Measurements from ENCODE around the gene APELA.
"Not testable (repeated sequence)": the region's sequence is repeated elsewhere in the genome, so short reads cannot be mapped to it uniquely, and the experiment has no call there.

APELA gene, protein sequence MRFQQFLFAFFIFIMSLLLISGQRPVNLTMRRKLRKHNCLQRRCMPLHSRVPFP

DNA sequence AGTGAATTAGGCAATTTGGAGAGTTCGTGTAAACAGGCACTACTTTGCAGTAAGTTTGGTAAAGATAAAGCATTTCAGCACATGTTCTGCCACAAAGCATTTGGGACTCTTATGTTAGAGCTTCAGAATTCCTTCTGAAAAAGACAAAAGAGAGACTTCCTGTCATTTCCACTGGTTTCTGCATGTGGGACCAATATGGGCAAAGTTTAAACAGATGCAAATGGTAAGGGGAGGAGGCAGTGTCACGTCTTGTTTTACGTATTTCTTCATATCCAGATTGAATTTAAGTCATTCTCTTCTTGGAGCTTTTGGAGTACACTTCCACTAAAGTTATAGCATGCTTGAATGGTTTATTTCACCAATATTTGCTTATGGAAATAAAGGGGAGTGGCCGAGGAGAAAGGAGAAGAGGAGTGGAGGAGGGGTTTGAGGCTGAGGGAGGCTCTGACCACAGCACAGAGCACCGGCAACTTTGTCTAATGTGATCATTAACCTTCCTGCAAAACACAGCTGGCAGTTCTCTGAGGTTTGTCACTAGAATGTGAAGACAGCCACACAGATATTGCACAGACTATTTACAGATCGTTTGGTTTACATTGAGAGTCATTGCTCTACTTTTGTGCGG lies at the start of gene APELA:
Gene APELA, plus strand, starts transcription at position 479 of the 625 bp plus-strand sequence. CDS start 154 bp downstream, outside the sequence.
- DNase-seq (ENCODE audit: low spot score): no peak

DNA sequence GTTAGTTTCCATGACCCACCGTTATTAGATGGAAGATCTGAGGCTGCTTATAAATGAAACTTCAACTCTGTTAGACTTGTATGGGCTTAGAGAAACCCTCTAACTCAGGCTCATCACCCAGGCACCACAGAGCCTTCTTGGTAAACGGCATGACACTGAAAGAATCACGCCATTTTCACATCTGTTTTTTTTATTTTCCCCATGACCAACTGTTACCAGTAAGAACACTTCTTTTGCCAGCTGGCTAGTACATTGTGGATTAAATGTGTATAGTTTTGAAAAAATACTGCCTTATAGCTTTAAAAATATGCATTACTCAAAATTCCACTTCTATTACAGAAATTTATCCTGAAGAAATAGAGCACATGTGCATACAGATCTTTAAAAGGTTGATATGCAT lies 48.0 kb upstream of the APELA start:
- DNase-seq (ENCODE audit: low spot score): no peak

DNA sequence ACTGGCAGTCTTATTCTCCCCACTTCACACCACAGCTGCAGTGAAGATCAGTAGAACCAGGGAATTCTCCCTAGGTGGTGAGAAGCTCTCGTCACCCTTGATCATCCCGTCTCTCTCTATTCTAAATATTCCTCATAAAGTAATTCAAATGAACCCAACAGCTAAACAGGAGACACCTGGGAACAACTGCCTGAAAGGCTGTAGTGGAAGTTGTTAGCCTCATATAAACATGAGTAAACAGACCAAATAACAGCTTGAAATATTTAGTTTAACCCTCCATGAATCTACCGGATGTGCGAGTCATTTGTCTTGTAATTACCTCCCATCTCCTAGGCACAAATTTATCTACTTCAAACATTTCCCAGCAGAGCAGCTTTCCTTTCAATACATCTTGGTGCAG lies 30.4 kb upstream of the APELA start:
- DNase-seq (ENCODE audit: low spot score): no peak

DNA sequence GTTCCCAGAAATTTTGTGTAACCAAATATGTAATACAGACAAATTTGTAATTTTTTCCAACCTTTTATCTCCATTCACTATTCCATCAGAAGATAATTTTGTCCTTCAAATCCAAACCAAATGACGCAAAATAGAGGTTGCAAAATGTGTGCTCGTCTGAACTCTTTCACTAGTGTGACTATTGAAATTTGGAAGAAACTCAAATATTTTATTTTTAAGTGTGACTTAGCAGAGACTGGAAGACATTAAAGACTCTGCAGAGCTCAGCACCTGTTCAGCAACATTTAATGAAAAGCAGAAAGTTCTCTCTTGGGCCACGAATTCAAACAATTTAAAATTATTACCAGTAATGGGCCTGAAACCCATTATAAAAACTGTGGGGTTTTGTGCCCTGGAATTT lies 30.0 kb upstream of the APELA start:
- no peak for DNase-seq (ENCODE audit: low spot score)

DNA sequence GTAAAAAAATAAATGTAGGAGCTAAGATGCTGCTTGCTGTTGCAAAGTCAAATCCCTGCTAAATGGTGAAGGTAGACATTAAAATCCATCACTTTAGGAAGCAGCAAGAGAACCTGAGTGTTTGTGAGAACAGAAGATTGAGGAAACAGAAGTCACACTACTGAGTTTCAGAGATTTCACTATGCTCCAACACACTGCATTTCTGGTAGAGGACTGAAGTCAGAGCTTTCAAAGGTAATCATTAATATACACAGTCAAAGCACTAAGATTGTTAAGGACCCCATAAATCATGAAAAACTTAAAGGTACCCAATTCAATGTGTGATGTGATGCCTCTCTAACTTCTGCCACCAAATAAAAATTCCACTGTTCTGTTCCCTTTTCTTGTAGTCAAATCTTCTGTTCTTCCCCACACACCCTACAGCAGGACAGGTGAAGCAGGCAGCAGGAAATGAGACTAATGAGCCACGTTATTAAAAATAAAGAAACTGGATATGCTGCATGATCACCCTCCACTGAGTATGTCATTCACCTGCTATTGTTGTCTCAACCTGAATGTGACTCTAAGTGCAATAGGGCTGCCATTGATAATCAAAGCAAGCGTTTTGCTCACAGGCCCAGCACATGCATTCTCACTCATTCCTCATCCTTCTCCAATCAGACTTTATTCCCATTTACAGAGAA lies 28.9 kb upstream of the APELA start:
- DNase-seq (ENCODE audit: low spot score): no peak

DNA sequence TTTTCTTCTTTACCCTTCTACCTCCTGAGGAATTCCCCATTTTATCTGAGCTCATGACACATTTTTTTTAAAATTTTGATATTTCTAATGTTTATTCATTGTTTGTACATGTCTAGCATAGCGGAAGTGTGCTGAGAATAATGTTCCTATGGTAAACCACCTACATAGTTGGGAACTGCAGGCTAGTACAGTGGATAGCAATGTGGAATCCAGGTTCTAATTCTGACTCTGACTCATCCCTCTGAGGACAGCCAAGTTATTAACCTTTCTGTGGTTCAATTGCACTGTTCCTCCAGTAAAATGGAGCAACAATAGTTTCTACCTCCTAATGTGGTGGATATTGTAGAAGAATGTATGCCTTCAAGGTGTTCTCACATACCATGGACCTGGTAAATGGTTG lies 20.6 kb upstream of the APELA start:
- DNase-seq (ENCODE audit: low spot score): no peak

DNA sequence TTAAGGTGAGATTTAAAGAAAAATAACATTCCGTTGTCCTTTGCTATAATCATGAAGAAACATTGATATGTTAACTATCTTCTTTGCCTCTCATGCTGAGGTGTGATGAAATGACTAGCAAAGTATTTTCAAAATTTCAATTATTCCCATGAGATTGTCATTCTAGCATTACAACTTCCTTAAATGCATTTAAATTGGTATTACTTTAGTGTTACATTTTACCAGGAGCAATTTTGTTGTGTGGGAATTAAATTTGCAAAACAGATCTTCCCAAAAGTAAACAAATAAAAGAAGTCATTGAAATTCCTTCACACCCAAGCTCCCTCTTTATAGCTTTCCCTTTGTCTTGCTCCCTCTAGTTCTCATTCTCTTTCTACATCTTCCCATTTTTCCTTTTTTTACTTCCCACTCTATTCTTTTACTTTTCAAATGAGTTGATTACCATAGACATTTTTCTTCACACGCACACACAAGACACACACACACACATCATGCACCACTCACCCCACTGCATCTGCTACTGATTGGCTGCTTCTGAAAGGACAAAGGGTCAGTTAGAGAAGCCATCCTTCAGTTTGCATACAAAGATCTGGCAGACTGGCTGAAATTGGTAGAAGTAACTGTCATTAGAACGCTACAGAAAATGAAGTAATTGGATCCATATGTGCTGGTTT lies 10.0 kb upstream of the APELA start:
- DNase-seq (ENCODE audit: low spot score): no peak

DNA sequence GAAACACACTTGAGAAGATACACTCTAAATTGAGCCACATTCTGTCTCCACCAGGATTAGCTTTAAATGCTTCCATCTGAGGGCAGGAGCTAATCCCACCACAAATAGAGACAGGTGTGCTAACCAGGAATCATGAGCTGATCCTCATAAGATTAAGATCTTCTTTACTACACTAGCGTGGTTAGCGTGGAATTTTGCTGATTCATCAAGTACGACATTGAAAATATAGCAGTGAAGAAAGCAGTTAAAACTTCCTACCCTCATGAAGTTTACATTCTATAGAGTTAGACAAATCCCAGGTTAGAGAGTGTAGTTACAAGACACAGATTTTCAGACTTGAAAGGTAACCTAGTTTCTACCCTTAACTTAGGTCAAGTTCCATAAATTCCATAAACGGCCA lies 5.3 kb upstream of the APELA start:
- DNase-seq (ENCODE audit: low spot score): no peak

DNA sequence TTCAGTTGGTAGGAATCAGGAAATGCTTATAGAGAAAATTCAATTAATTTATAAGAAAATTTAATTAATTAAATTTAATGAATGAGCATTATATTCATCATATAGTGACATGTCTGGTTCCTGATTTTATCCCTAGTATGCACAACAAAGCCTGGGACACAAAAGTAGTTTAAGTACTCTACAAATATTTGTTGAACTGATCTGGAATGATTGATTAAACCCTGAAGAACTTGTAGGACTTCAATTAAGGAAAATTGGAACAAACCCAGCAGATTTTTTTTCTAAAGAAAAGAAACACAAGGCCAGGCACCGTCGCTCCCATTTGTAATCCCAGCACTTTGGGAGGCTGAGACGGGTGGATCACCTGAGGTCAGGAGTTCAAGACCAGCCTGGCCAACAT lies 4.5 kb upstream of the APELA start:
- no peak for DNase-seq (ENCODE audit: low spot score)

DNA sequence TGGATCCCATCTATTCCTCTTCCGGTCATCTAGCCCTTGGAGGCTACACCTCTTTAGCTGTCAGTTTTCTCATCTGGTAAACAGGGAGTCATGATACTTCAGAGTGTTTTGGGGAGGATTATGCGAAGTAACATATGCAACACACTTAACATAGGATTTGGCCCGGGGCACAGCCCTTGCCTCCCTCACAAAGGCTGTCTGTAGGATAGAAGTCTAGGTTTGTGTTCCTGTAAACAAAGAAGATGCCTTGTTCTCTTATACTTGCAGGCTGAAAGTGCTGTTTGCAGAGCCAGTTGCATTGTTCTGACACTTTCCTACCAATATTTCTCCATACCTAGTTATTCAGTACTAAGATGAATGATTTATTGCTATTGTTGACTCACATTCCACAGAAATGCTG lies 2.2 kb upstream of the APELA start:
- DNase-seq (ENCODE audit: low spot score): no peak

DNA sequence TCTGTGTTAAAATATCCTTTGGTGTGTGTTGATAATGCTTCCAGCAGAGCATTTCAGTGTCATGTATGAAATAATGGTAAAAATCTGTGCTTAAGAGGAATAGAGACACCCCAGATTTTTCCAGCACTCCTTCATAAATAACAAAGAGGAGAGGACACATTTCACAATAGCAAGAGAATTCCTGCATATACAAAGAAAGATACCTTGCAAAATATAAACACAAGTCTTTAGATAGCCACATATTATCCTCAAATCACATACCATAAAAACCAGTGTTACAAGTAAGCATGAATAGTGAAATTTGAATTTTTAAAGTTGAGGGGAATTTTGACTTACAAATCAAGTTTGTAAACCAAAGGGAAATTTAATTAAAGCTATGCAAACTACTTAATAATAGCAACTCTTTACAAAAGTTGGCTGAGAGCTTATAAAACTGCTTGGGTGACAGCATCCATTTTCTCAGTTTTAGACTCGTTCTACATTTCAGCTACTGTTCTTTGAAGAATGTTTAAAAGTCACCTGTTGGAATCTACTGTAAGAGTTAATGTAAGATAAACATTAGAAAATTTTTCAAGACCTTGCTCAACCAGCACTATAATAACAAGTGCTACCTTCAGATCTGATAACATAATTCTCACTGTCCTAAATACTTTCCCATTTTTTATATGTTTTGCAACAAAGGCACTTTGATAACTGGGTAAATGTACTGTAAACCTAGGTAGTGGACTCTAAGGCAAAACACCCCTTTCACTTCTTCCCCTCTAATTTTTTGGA lies 3.7 kb downstream of the APELA start:
- no peak for DNase-seq (ENCODE audit: low spot score)

DNA sequence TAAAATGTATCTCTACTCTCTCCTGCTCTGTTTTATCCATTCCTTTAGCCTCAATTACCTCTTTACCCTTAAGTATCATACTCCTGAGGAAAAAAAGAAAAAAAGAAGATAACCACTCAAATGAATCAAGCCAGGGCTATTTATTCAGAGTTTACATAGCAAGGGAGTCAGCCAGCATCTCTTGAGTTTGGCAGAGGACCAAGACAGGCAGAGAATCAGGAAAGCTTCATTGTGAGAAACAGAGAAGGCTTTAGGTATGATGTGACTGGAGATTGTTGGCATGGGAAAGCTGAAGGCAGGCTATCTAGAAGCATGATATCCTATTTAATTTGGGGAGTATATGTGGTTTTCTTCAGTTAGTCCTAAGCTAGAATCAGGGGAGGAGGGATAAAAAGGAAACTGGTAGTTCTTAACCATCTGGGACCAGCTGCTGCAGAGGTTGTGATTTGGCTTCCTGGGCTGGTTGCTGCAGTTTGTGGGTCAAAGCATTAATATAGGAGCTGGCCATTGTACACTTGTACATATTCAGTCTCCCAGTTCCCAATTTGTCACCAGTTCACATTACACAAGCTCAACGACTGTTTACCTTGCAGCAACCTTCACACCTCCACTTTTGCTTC lies 11.2 kb downstream of the APELA start:
- no peak for DNase-seq (ENCODE audit: low spot score)

DNA sequence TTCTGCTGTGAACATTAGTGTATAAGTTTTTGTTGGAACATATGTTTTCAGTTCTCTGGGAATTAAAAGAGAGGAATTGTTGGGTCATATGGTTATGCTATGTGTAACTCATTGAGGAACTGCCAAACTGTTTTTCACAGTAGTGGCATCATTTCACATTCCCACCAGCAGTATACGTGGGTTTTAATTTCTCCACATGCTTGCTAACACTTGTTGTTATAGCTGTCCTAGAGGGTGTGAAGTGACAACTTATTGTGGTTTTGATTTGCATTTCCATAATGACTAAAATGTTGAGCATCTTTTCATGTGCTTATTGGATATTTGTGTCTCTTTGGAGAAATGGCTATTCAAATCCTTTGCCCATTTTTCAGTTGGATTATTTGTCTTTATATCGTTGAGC lies 13.7 kb downstream of the APELA start:
- DNase-seq (ENCODE audit: low spot score): no peak

DNA sequence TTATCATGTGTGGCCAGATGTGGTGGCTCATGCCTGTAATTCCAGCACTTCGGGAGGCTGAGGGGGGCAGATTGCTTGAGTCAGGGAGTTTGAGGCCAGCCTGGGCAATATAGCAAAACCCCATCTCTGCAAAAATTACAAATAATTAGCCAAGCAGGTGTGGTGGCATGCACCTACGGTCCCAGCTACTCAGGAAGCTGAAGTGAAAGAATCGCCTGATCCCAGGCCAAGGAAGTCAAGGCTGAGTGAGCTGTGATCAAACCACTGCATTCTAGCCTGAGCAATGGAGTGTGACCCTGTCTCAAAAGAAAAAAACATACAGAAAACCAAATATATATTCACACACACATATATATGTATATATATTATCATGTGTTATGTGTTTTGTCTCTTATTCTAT lies 15.0 kb downstream of the APELA start:
- no peak for DNase-seq (ENCODE audit: low spot score)

DNA sequence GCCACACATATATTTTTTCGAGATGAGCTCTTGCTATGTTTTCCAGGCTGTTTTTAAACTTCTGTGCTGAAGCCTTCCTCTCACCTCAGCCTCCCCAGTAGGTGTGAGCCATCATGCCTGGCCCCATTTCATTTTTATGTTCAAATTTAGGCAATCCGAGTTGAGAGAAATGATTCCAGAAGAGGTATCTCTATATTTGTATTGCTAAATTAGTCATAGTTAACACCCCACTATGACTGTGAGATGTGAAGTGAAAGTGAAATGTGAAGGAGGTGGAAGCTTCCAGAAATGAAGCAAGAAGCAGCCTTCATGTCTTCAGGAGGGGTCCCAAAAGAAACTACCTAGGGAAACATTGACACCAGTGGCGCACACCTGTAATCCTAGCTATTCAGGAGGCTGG lies 17.7 kb downstream of the APELA start:
- no peak for DNase-seq (ENCODE audit: low spot score)

DNA sequence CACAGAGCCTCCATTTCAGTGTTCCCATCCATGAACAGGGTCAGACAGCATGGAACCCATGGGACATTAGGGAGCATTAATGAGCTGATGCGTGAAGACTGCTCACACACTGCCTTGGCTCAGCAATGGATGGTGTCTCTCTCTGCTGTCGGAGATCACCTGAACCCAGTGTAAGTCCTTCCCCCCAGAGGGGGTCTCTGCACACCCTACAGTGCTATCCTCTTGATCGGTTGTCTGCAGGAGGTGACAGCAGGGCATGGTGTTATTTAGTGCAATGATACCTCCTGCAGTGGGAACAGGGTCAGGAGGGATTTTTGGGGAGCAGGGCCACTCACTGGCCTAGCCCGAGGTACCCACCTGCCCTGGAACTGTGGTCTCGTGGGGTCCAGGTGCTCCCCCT lies 25.6 kb downstream of the APELA start:
- no peak for DNase-seq (ENCODE audit: low spot score)

DNA sequence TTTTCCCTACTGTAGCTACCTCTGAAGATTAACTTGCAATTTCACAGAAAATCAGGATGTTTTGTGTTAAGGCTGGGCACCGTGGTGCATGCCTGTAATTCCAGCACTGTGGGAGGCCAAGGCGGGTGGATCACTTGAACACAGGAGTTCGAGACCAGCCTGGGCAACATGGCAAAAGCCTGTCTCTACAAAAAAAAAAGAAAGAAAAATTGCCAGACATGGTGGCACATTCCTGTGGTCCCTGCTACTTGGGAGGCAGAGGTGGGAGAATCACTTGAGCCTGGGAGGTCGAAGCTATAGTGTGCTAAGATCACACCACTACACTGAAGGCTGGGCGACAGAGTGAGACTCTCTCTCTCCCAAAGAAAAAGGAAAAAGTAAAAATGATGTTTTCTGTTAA lies 27.4 kb downstream of the APELA start:
- no peak for DNase-seq (ENCODE audit: low spot score)

DNA sequence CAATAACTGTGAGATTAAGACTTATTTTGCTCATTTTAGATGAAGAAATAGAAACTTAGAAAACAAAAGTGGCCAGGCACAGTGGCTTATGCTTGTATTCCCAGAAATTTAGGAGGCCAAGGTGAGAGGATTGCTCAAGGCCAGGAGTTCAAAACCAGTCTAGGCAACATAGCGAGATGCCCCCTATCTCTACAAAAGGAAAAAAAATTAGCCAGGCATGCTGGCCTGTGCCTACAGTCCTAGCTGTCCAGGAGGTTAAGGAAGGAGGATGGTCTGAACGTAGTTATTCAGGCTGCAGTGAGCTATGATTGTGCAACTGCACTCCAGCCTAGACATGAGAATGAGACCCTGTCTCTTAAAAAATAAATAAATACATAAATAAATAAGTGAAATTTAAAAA lies 28.0 kb downstream of the APELA start:
- DNase-seq (ENCODE audit: low spot score): no peak

DNA sequence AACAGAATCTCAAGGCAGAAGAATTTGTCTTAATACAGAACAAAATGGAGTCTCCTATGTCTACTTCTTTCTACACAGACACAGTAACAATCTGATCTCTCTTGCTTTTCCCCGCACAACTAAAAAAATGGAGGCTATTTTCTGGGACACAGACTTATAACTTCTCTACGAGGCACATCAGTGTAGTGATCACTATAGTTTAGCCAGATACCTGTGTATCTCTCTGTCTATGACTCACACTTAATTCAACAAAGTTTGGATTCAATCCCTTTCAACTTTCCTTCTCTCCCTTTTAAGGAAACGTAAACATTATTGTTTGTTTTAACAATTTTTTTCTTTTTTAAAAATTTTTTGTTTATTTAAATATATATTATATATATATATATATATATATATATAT lies 29.4 kb downstream of the APELA start:
- no peak for DNase-seq (ENCODE audit: low spot score)

DNA sequence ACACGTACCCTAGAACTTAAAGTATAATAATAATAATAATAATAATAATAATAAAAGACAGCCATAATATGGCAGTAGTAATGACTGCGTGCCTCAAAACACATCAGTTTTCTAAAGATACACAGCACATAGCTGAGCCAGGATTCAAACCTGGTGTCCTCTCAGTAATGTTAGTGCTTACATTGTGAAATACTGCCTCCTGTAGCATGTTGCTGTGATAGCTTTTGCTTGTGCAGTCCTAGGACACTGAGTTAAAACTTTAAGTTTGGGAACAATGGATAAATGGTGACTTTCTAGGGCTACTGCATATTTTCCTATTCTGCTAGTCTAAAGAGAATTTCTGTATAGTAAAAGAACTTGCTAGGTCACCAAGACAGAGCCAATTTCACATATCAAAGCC lies 36.5 kb downstream of the APELA start:
- DNase-seq (ENCODE audit: low spot score): not testable (repeated sequence)

DNA sequence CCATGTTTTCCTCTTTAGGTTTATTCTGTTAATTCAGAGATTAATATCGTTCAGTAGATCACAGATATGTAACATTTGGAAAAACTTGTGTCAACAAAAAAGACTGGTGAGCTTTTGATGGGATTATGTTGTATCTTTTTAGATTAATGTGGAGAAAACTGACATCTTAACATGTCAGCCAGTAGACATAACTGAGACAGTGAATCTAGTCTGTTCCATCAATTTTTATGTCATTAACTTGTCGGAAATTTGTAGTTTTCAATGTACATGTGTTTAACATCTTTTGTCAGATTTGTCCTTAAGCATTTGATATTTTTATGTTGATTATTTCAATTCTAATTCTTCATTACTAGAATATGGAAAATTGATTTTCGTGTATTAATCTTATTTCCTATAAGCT lies 42.0 kb downstream of the APELA start:
- no peak for DNase-seq (ENCODE audit: low spot score)

DNA sequence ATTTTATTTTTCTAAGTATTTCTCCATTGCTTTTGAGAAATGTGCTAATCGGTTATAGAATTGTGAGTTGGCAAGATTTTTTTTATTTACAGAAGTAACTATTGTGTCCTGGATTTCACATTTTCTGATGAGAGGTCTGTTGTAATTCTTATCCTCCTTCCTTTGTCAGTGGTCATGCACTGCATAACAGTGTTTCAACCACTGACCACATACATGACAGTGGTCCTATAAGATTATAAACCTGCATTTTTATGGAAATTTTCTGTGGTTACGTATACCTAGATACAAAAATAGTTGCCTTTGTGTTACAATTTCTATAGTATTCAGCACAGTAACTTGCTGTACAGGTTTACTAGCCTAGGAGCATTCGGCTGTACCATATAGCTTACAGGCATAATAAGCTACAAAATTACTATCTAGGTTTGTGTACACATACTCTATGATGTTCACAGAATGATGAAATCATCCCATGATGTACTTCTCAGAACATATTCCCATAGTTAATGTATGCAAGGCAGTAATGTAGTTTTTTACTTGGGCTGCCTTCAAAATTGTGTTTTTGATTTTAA lies 47.8 kb downstream of the APELA start:
- DNase-seq (ENCODE audit: low spot score): no peak
